GM13977 (cell line): ENCODE data around the gene VPS4A.

Source experiments
- DNase-seq: peaks from one replicate; pipeline ENCODE4 v3.0.0; 2012; ENCODE audit warnings: low spot score
- CTCF ChIP-seq: IDR thresholded peaks from 2 replicates; pipeline ENCODE4 v1.5.1; 2012; ENCODE audit warnings: mild to moderate bottlenecking, control low read depth; ENCODE audit not compliant: insufficient read depth; ENCODE audit errors: extremely low read depth, missing control alignments
- in situ Hi-C: fragments of 300-500 bp; cut with MboI; formaldehyde crosslinking; loops from one replicate; pipeline ENCODE4 v1.12.0; 2022; ENCODE audit warnings: low sequenced_read_pairs, low pct_unique_long_range_greater_than_20kb, mixed read lengths, inconsistent platforms; ENCODE audit not compliant: unreplicated experiment

The VPS4A gene

DNA sequence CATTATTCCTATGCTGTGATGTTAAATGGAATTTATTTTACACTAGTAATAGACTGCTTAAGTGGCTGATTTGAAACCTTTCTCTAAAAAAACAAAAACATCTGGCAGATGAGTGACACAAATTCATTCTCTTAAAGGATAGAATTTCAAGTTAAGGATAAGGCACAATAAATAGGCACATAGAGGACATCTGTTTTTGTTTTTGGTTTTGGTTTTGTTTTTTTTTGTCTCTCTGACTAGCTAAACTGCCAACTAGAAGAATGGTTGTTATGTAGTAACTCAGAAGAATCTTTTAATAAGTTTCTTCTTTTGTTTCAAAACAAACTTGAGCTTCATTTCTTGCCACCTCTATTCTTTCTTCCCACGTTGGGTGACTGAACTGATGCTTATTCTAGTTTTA is 5.1 kb upstream of the VPS4A start:
- in situ Hi-C loops = no loop called here
- no peak for DNase-seq
- TF ChIP-seq CTCF = no peak

GRCh38 chr16:69307091-69307490 is 4.1 kb upstream of the VPS4A start:
- in situ Hi-C loops = no loop called here
- DNase-seq = no peak
- TF ChIP-seq CTCF = no peak

- TF ChIP-seq CTCF = no peak
- no peak for DNase-seq
Observed at GRCh38 chr16:69307856-69308255, 3.3 kb upstream of the VPS4A start.

GRCh38 chr16:69309316-69309715 is 1.8 kb upstream of the VPS4A start:
- no peak for TF ChIP-seq CTCF
- in situ Hi-C loops = no loop called here
- no peak for DNase-seq

More at GRCh38 chr16:69307856-69308255, 3.3 kb upstream of the VPS4A start:
- in situ Hi-C loops = no loop called here

- in situ Hi-C loops = no loop called here
- peak; percentile 21 for TF ChIP-seq CTCF
- peak; percentile 62 for DNase-seq
Observed at GRCh38 chr16:69311533-69312387, 610 bp downstream of the VPS4A start.

DNA sequence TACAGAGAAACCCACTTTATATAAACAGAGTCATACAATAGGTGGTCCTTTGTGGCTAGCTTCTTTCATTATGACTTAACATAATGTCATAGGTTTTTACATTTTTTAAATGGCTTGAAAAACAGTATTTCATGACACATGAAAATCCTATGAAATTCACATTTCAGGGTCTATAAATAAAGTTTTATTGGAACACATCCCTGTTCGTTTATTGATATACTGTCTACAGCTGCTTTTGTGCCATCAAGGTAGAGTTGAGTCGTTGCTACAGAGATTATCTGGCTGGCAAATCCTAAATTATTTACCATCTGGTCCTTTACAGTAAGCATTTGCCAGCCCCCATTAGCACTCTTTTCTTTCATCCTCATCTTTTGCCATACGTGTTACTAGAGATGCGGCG is 2.3 kb downstream of the VPS4A start:
- DNase-seq = no peak
- no peak for TF ChIP-seq CTCF
- in situ Hi-C loops = no loop called here
